Fibroblast of lung (primary cell): Measurements from ENCODE around the gene KIF26B. TPM values are rescaled to one million over a fixed set of nuclear protein-coding genes. Genes with fewer than 3 reads are reported as not detected.

Experiments
- DNase-seq, 2 donors: peaks; one replicate each; pipeline versions ENCODE4 v3.0.0 to v3.0.0-alpha.2; 2010; ENCODE audit warnings: low read depth in 2 of 2
- H2AFZ ChIP-seq: 2 replicates; pipeline ENCODE4 v1.5.1; 2012; ENCODE audit warnings: low read length, control low read depth, inconsistent platforms
- H3K27ac ChIP-seq: 2 replicates; pipeline ENCODE4 v1.5.1; 2011; ENCODE audit warnings: low read length, control low read depth; ENCODE audit not compliant: insufficient read depth
- H3K27me3 ChIP-seq: 2 replicates; pipeline ENCODE4 v1.5.1; 2011; ENCODE audit warnings: mild to moderate bottlenecking, low read length; ENCODE audit not compliant: control insufficient read depth, insufficient read depth
- H3K36me3 ChIP-seq: 2 replicates; pipeline ENCODE4 v1.5.1; 2011; ENCODE audit warnings: low read length; ENCODE audit not compliant: control insufficient read depth, insufficient read depth
- H3K4me1 ChIP-seq: 2 replicates; pipeline ENCODE4 v1.5.1; 2011; ENCODE audit warnings: low read length; ENCODE audit not compliant: control insufficient read depth, insufficient read depth; ENCODE audit errors: extremely low read depth
- H3K4me2 ChIP-seq: 2 replicates; pipeline ENCODE4 v1.5.1; 2011; ENCODE audit warnings: low read length, control low read depth; ENCODE audit not compliant: insufficient read depth; ENCODE audit errors: extremely low read depth
- H3K4me3 ChIP-seq, 4 experiments: fragments of 200-600 bp in 1 of 4; sonication (generic) in 1 of 4; replicated peaks in 1 of 4; 2 replicates each; pipeline ENCODE4 v1.5.1; 2011 to 2016; ENCODE audit warnings: low read length in 4 of 4, low read depth in 3 of 4, mild to moderate bottlenecking in 3 of 4, control low read depth in 2 of 4, inconsistent platforms in 1 of 4, mixed read lengths in 1 of 4; ENCODE audit not compliant: insufficient read depth in 1 of 4; ENCODE audit errors: control extremely low read depth in 1 of 4
- H3K79me2 ChIP-seq: 2 replicates; pipeline ENCODE4 v1.5.1; 2012; ENCODE audit warnings: mild to moderate bottlenecking, low read length, inconsistent platforms; ENCODE audit not compliant: control insufficient read depth, insufficient read depth
- H3K9ac ChIP-seq: 2 replicates; pipeline ENCODE4 v1.5.1; 2011; ENCODE audit warnings: mild to moderate bottlenecking, low read length, control low read depth; ENCODE audit not compliant: insufficient read depth
- H3K9me3 ChIP-seq: 2 replicates; pipeline ENCODE4 v1.5.1; 2012; ENCODE audit warnings: low read depth, low read length; ENCODE audit not compliant: control insufficient read depth, insufficient read depth
- H4K20me1 ChIP-seq: 2 replicates; pipeline ENCODE4 v1.5.1; 2011; ENCODE audit warnings: low read length; ENCODE audit not compliant: control insufficient read depth, insufficient read depth; ENCODE audit errors: extremely low read depth
- CTCF ChIP-seq, 2 donors: IDR thresholded peaks in 1 of 2; conservative IDR thresholded peaks in 1 of 2; 1 replicate in 1 of 2; 2 replicates in 1 of 2; pipeline ENCODE4 v1.5.1; 2011 to 2012; ENCODE audit warnings: low read length in 2 of 2, control low read depth in 1 of 2, inconsistent platforms in 1 of 2, low read depth in 1 of 2, mild to moderate bottlenecking in 1 of 2
- EZH2 ChIP-seq: IDR thresholded peaks from 2 replicates; pipeline ENCODE4 v1.5.1; 2012; ENCODE audit warnings: low read length, control low read depth, mild to moderate bottlenecking; ENCODE audit errors: missing control alignments
- polyA plus RNA-seq, 2 donors: library from polyadenylated mRNA; depleted of rRNA in 1 of 2; stranded (reverse) in 1 of 2; unstranded in 1 of 2; fragments of >200 nt; gene quantifications; 2 replicates each; pipeline ENCODE4 v1.2.1, GENCODE V29; 2011 to 2012; ENCODE audit warnings: missing spikeins in 1 of 2
- total RNA-seq: library from RNA; depleted of rRNA; stranded (reverse); fragments of >200 nt; gene quantifications from 2 replicates; pipeline ENCODE4 v1.2.1, GENCODE V29; 2014

The KIF26B gene
- total and polyA plus RNA-seq, 2 donors (not counting 1 experiment from before 2014, with no cell fraction given) = 5.3 to 6.1 TPM

DNA sequence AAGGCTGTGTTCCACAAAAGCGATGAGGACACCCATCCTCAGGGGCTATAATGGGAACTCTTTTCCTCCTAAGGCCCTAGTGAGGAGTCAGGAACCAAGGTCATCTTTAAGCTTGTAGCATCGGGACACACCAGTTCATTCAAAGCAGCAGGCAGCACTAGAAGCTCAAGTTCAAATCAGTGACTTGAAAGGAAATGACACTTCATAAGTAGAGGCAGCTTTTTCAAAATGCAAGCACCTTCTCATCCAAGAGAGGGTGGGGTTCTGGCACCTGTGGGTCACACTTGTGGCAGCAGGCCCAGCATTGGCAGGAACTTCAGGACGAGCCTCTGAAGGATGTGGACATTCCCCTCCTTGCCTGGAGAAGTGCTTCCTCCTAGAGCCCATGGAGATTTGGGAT is 496.3 kb downstream of the KIF26B start:
- H3K9ac ChIP-seq = no peak overlapping the region
- no peak for TF ChIP-seq CTCF (conservative IDR thresholded peaks at IDR 0.05 in 1 of 2, IDR thresholded peaks at IDR 0.05 in 1 of 2; ENCODE audit: low read depth in 1 of 2, low read length in 2 of 2)
- no peak for TF ChIP-seq EZH2
- no peaks in the 10 kb centered on the region for H3K4me1 ChIP-seq
- no peak overlapping the region for H3K27ac ChIP-seq
- DNase-seq = no peak
- no peaks in the 10 kb centered on the region for H3K27me3 ChIP-seq
- no peaks in the 10 kb centered on the region for H3K9me3 ChIP-seq
- H3K4me3 ChIP-seq = no peak overlapping the region
- no peak overlapping the region for H2AFZ ChIP-seq
- no peaks in the 10 kb centered on the region for H3K79me2 ChIP-seq
- H3K4me2 ChIP-seq = no peak overlapping the region
- H3K36me3 ChIP-seq = no peaks in the 10 kb centered on the region
- H4K20me1 ChIP-seq = no peaks in the 10 kb centered on the region

GRCh38 chr1:245652116-245652515 is 497.3 kb downstream of the KIF26B start:
- H4K20me1 ChIP-seq = no peaks in the 10 kb centered on the region
- DNase-seq = no peak
- H3K27ac ChIP-seq = no peak overlapping the region
- no peaks in the 10 kb centered on the region for H3K27me3 ChIP-seq
- no peak overlapping the region for H3K9ac ChIP-seq
- no peak overlapping the region for H2AFZ ChIP-seq
- H3K36me3 ChIP-seq = no peaks in the 10 kb centered on the region
- no peak overlapping the region for H3K4me2 ChIP-seq
- no peak overlapping the region for H3K4me3 ChIP-seq
- TF ChIP-seq CTCF (conservative IDR thresholded peaks at IDR 0.05 in 1 of 2, IDR thresholded peaks at IDR 0.05 in 1 of 2; ENCODE audit: low read depth in 1 of 2, low read length in 2 of 2) (no peak), EZH2 (no peak)
- H3K4me1 ChIP-seq = no peaks in the 10 kb centered on the region
- H3K79me2 ChIP-seq = no peaks in the 10 kb centered on the region
- no peaks in the 10 kb centered on the region for H3K9me3 ChIP-seq

- no peaks in the 10 kb centered on the region for H3K9me3 ChIP-seq
- H2AFZ ChIP-seq = no peak overlapping the region
- peak in 1 of 2 donors; percentile 29 for DNase-seq
- no peaks in the 10 kb centered on the region for H3K36me3 ChIP-seq
- no peak overlapping the region for H3K4me3 ChIP-seq
- H3K4me2 ChIP-seq = no peak overlapping the region
- H3K27ac ChIP-seq = no peak overlapping the region
- no peaks in the 10 kb centered on the region for H3K79me2 ChIP-seq
- TF ChIP-seq CTCF (conservative IDR thresholded peaks at IDR 0.05 in 1 of 2, IDR thresholded peaks at IDR 0.05 in 1 of 2; ENCODE audit: low read depth in 1 of 2, low read length in 2 of 2) (no peak), EZH2 (no peak)
- H3K9ac ChIP-seq = no peak overlapping the region
- H3K27me3 ChIP-seq = no peaks in the 10 kb centered on the region
- no peaks in the 10 kb centered on the region for H4K20me1 ChIP-seq
- H3K4me1 ChIP-seq = no peaks in the 10 kb centered on the region
Observed at GRCh38 chr1:245652660-245653427, 498.1 kb downstream of the KIF26B start.
